CD4-positive, alpha-beta memory T cell (primary cell): ENCODE data around the gene ABHD11. TPM values are rescaled to one million over a fixed set of nuclear protein-coding genes. Genes with fewer than 3 reads are reported as not detected.
"Not testable (repeated sequence)": the region's sequence is repeated elsewhere in the genome, so short reads cannot be mapped to it uniquely, and the experiment has no call there.

Source experiments
- CTCF ChIA-PET: fragments of 350-600 bp; sonication (Branson Sonifier 250); formaldehyde crosslinking; loops from one replicate; lab custom pipeline; 2021; ENCODE audit warnings: inconsistent platforms; ENCODE audit not compliant: partially characterized antibody; lab: Charles Lee
- POLR2A ChIA-PET: fragments of 350-600 bp; sonication (Branson Sonifier 250); formaldehyde crosslinking; loops from one replicate; lab custom pipeline; 2021; ENCODE audit not compliant: partially characterized antibody; lab: Charles Lee
- DNase-seq, 5 donors: peaks; one replicate each; pipeline versions ENCODE4 v3.0.0 to v3.0.0-alpha.2; 2020 to 2022; ENCODE audit warnings: mixed read lengths in 1 of 5
- H3K27ac ChIP-seq: one replicate; pipeline ENCODE4 v1.7.0; 2013; ENCODE audit warnings: low read depth, low read length
- H3K27me3 ChIP-seq: 2 replicates; pipeline ENCODE4 v1.7.0; 2013; ENCODE audit warnings: mild to moderate bottlenecking, low read length, moderate library complexity; ENCODE audit not compliant: insufficient read depth
- H3K36me3 ChIP-seq: 2 replicates; pipeline ENCODE4 v1.7.0; 2013; ENCODE audit warnings: mild to moderate bottlenecking, low read length, moderate library complexity; ENCODE audit not compliant: insufficient read depth
- H3K4me1 ChIP-seq: 2 replicates; pipeline ENCODE4 v1.7.0; 2013; ENCODE audit warnings: mild to moderate bottlenecking, low read length, moderate library complexity; ENCODE audit not compliant: insufficient read depth
- H3K4me3 ChIP-seq, 2 donors: one replicate each; pipeline ENCODE4 v1.7.0; 2013; ENCODE audit warnings: low read length in 2 of 2, mild to moderate bottlenecking in 1 of 2
- H3K9me3 ChIP-seq, 2 donors: one replicate each; pipeline ENCODE4 v1.7.0; 2013; ENCODE audit warnings: low read length in 2 of 2, control low read depth in 1 of 2; ENCODE audit not compliant: control insufficient read depth in 1 of 2
- H3K27ac Mint-ChIP-seq, 7 donors: one replicate each; pipeline ENCODE4 v1.8.0; 2020 to 2021; ENCODE audit warnings: mixed read lengths in 7 of 7, mild to moderate bottlenecking in 6 of 7, inconsistent platforms in 3 of 7, moderate library complexity in 3 of 7
- H3K27me3 Mint-ChIP-seq, 2 donors: one replicate each; pipeline ENCODE4 v1.8.0; 2020 to 2021; ENCODE audit warnings: mixed read lengths in 2 of 2
- H3K36me3 Mint-ChIP-seq, 2 donors: one replicate each; pipeline ENCODE4 v1.8.0; 2020 to 2021; ENCODE audit warnings: mixed read lengths in 2 of 2, inconsistent platforms in 1 of 2, mild to moderate bottlenecking in 1 of 2
- H3K4me1 Mint-ChIP-seq, 4 donors: one replicate each; pipeline ENCODE4 v1.8.0; 2020 to 2021; ENCODE audit warnings: mixed read lengths in 4 of 4, mild to moderate bottlenecking in 1 of 4
- H3K4me3 Mint-ChIP-seq, 8 donors: one replicate each; pipeline ENCODE4 v1.8.0; 2020 to 2021; ENCODE audit warnings: mixed read lengths in 8 of 8, mild to moderate bottlenecking in 7 of 8, moderate library complexity in 6 of 8, inconsistent platforms in 3 of 8
- H3K9me3 Mint-ChIP-seq, 8 donors: one replicate each; pipeline ENCODE4 v1.8.0; 2020 to 2021; ENCODE audit warnings: mixed read lengths in 8 of 8, mild to moderate bottlenecking in 5 of 8, inconsistent platforms in 3 of 8, moderate library complexity in 1 of 8
- intact Hi-C: fragments of 100-400 bp; cut with micrococcal nuclease; formaldehyde crosslinking; loops from one replicate; pipeline ENCODE4 v1.15.1; 2023
- polyA plus RNA-seq, 2 donors: library from polyadenylated mRNA; unstranded; fragments of 300-500 nt; fragmentation: Illumina TruSeq; gene quantifications; one replicate each; pipeline ENCODE4 v1.2.3, GENCODE V29; 2021
- total RNA-seq, 2 experiments: library from RNA; stranded (reverse); gene quantifications; one replicate each; pipeline ENCODE4 v1.2.3, GENCODE V29; 2021

The ABHD11 gene
- total and polyA plus RNA-seq, 4 experiments from 2014 or later: 7.4 to 23.9 (median 17.7) TPM

- Mint-ChIP-seq H3K36me3 (no peaks in the 10 kb centered on the region), H3K27ac (peak overlapping the region; percentile 41 to 96 (median 93)), H3K4me3 (peak overlapping the region; percentile 83 to 92 (median 91)), H3K9me3 (no peaks in the 10 kb centered on the region), H3K4me1 (peaks cover 17 to 37% (median 21%) of the 10 kb centered on the region in 4 donors), H3K27me3 (no peaks in the 10 kb centered on the region)
- CTCF ChIA-PET: interaction anchor here (1.6 to 2.0 kb wide), 4 partner anchors 8 to 111 kb away, joined by 5 to 9 read pairs (median 6); no protein-coding TSS in a partner anchor
- H3K36me3 ChIP-seq: no peaks in the 10 kb centered on the region
- H3K4me1 ChIP-seq: peaks cover 34% of the 10 kb centered on the region
- H3K4me3 ChIP-seq: peak overlapping the region in 1 of 2 donors; percentile 76
- DNase-seq: no peak
- H3K9me3 ChIP-seq: no peaks in the 10 kb centered on the region
- POLR2A ChIA-PET: interaction anchor here (0.7 to 2.2 kb wide), 7 partner anchors 11 to 888 kb away, joined by 3 to 8 read pairs (median 4); partner anchors contain the start of genes ABHD11, BAZ1B, BUD23 and DNAJC30
- H3K27ac ChIP-seq: peak overlapping the region; percentile 20
- intact Hi-C loops: loop anchor here (5.0 kb wide), 1 partner anchor 50 kb away; the partner anchor contains the start of gene VPS37D
- H3K27me3 ChIP-seq: no peaks in the 10 kb centered on the region
These were observed 21.4 kb downstream of the ABHD11 start for GRCh38 chr7:73717025-73717807.

- Mint-ChIP-seq H3K4me1 (peaks cover 17 to 37% (median 21%) of the 10 kb centered on the region in 4 donors), H3K4me3 (peak overlapping the region in 1 of 8 donors; percentile 18), H3K9me3 (no peaks in the 10 kb centered on the region), H3K27me3 (no peaks in the 10 kb centered on the region), H3K27ac (peak overlapping the region in 2 of 7 donors; percentile 25 to 30), H3K36me3 (no peaks in the 10 kb centered on the region)
- CTCF ChIA-PET: interaction anchor here (1.9 to 3.2 kb wide), 4 partner anchors 9 to 110 kb away, joined by 5 to 14 read pairs (median 8); no protein-coding TSS in a partner anchor
- intact Hi-C loops: loop anchor here (5.0 kb wide), 1 partner anchor 49 kb away; the partner anchor contains the start of gene VPS37D
- no peaks in the 10 kb centered on the region for H3K9me3 ChIP-seq
- no peak overlapping the region for H3K4me3 ChIP-seq
- POLR2A ChIA-PET: interaction anchor here (2.2 kb wide), 1 partner anchor 23 kb away, joined by 8 read pairs; the partner anchor contains the start of gene ABHD11
- no peaks in the 10 kb centered on the region for H3K27me3 ChIP-seq
- DNase-seq: no peak
- H3K36me3 ChIP-seq: no peaks in the 10 kb centered on the region
- no peak overlapping the region for H3K27ac ChIP-seq
- H3K4me1 ChIP-seq: peaks cover 34% of the 10 kb centered on the region
These were observed 22.2 kb downstream of the ABHD11 start for GRCh38 chr7:73716318-73716890.

GRCh38 chr7:73715648-73716317 lies 22.8 kb downstream of the ABHD11 start:
- H3K36me3 ChIP-seq: no peaks in the 10 kb centered on the region
- DNase-seq: no peak
- no peaks in the 10 kb centered on the region for H3K9me3 ChIP-seq
- no peaks in the 10 kb centered on the region for H3K27me3 ChIP-seq
- peaks cover 17 to 37% (median 21%) of the 10 kb centered on the region in 4 donors for H3K4me1 Mint-ChIP-seq
- H3K4me1 ChIP-seq: peaks cover 34% of the 10 kb centered on the region
- ChIA-PET POLR2A (no interaction called here), CTCF (interaction anchor here (1.9 to 3.2 kb wide), 2 partner anchors 10 to 109 kb away, joined by 6 to 14 read pairs; no protein-coding TSS in a partner anchor)
- H3K27me3 Mint-ChIP-seq: no peaks in the 10 kb centered on the region
- H3K27ac ChIP-seq: no peak overlapping the region
- no peaks in the 10 kb centered on the region for H3K36me3 Mint-ChIP-seq
- intact Hi-C loops: loop anchor here (5.0 kb wide), 1 partner anchor 48 kb away; the partner anchor contains the start of gene VPS37D
- H3K9me3 Mint-ChIP-seq: no peaks in the 10 kb centered on the region
- H3K4me3 Mint-ChIP-seq: peak overlapping the region in 1 of 8 donors; percentile 17
- no peak overlapping the region for H3K27ac Mint-ChIP-seq
- no peak overlapping the region for H3K4me3 ChIP-seq

GRCh38 chr7:73713319-73713718 lies 25.3 kb downstream of the ABHD11 start:
- DNase-seq, intact Hi-C loops, H3K4me3 ChIP-seq, H3K27me3 Mint-ChIP-seq, H3K27ac ChIP-seq, H3K27ac Mint-ChIP-seq, POLR2A ChIA-PET, H3K9me3 ChIP-seq, H3K36me3 Mint-ChIP-seq, H3K27me3 ChIP-seq, H3K36me3 ChIP-seq, H3K9me3 Mint-ChIP-seq, H3K4me3 Mint-ChIP-seq: not testable (repeated sequence)
- H3K4me1 ChIP-seq: peaks cover 24% of the 10 kb centered on the region
- peaks cover 13 to 32% (median 14%) of the 10 kb centered on the region in 4 donors for H3K4me1 Mint-ChIP-seq
- CTCF ChIA-PET: interaction anchor here (1.1 to 3.2 kb wide), 4 partner anchors 12 to 107 kb away, joined by 3 to 14 read pairs (median 4); no protein-coding TSS in a partner anchor

- DNase-seq: no peak
- H3K27me3 Mint-ChIP-seq: no peaks in the 10 kb centered on the region
- Histone ChIP-seq H3K27ac (no peak overlapping the region), H3K27me3 (no peaks in the 10 kb centered on the region), H3K9me3 (no peaks in the 10 kb centered on the region), H3K4me3 (no peak overlapping the region), H3K36me3 (no peaks in the 10 kb centered on the region), H3K4me1 (peaks cover 19% of the 10 kb centered on the region)
- no peaks in the 10 kb centered on the region for H3K9me3 Mint-ChIP-seq
- H3K4me3 Mint-ChIP-seq: no peak overlapping the region
- ChIA-PET POLR2A (no interaction called here), CTCF (interaction anchor here (1.1 to 3.2 kb wide), 3 partner anchors 11 to 106 kb away, joined by 3 to 14 read pairs (median 4); no protein-coding TSS in a partner anchor)
- H3K27ac Mint-ChIP-seq: peak overlapping the region in 1 of 7 donors; percentile 45
- peaks cover 7 to 27% (median 10%) of the 10 kb centered on the region in 4 donors for H3K4me1 Mint-ChIP-seq
- peaks cover 0 to 1% of the 10 kb centered on the region in 2 donors for H3K36me3 Mint-ChIP-seq
- intact Hi-C loops: no loop called here
These were observed 25.8 kb downstream of the ABHD11 start for GRCh38 chr7:73712773-73713172.

- H3K36me3 Mint-ChIP-seq: peaks cover 0 to 1% of the 10 kb centered on the region in 2 donors
- ChIA-PET CTCF (no interaction called here), POLR2A (no interaction called here)
- peaks cover 0 to 17% (median 5%) of the 10 kb centered on the region in 4 donors for H3K4me1 Mint-ChIP-seq
- H3K27ac ChIP-seq: no peak overlapping the region
- peaks cover 12% of the 10 kb centered on the region for H3K4me1 ChIP-seq
- no peak overlapping the region for H3K4me3 ChIP-seq
- H3K27me3 Mint-ChIP-seq: no peaks in the 10 kb centered on the region
- H3K36me3 ChIP-seq: no peaks in the 10 kb centered on the region
- H3K9me3 Mint-ChIP-seq: no peaks in the 10 kb centered on the region
- H3K27me3 ChIP-seq: no peaks in the 10 kb centered on the region
- H3K9me3 ChIP-seq: no peaks in the 10 kb centered on the region
- no peak overlapping the region for H3K27ac Mint-ChIP-seq
- DNase-seq: no peak
- H3K4me3 Mint-ChIP-seq: no peak overlapping the region
- intact Hi-C loops: no loop called here
These were observed 29.5 kb downstream of the ABHD11 start for GRCh38 chr7:73708961-73709549.
